Measurements from ENCODE around the gene OR8D4. TPM values are rescaled to one million over a fixed set of nuclear protein-coding genes. Genes with fewer than 3 reads are reported as not detected.
A peak's percentile ranks its signal among the peaks of the same experiment; 100 is the strongest.

OR8D4 gene
- total and polyA plus RNA-seq, 5 donors, result 0.09 to 0.20 TPM; not detected in 3

- no peak for DNase-seq
- intact Hi-C loops (cut with DNase I), result no loop called here
- no peaks in the 10 kb centered on the region for H3K4me1 ChIP-seq (ENCODE audit: control insufficient read depth, insufficient read depth, low read length)
- H3K4me3 ChIP-seq (ENCODE audit: low read length), result no peak overlapping the region
- H3K9me3 ChIP-seq (ENCODE audit: control insufficient read depth, low read length), result no peaks in the 10 kb centered on the region
- H3K27ac ChIP-seq (ENCODE audit: low read length), result no peak overlapping the region
- H3K27me3 ChIP-seq (ENCODE audit: control insufficient read depth, insufficient read depth), result no peaks in the 10 kb centered on the region
- ATAC-seq, result no peak
- 50% methylated on average over 3 of the region's 3 CpGs for WGBS
These were observed 3.0 kb downstream of the OR8D4 start for GRCh38 chr11:123904932-123905331.

- H3K4me3 ChIP-seq (ENCODE audit: low read length), result no peak overlapping the region
- DNase-seq (no peak), ATAC-seq (no peak)
- H3K9me3 ChIP-seq (ENCODE audit: control insufficient read depth, low read length), result no peaks in the 10 kb centered on the region
- intact Hi-C loops (cut with DNase I), result no loop called here
- H3K4me1 ChIP-seq (ENCODE audit: control insufficient read depth, insufficient read depth, low read length), result no peaks in the 10 kb centered on the region
- 40% methylated on average over 3 of the region's 3 CpGs for WGBS
- H3K27ac ChIP-seq (ENCODE audit: low read length), result no peak overlapping the region
- H3K27me3 ChIP-seq (ENCODE audit: control insufficient read depth, insufficient read depth), result no peaks in the 10 kb centered on the region
These were observed 3.9 kb downstream of the OR8D4 start for GRCh38 chr11:123905826-123906225.

GRCh38 chr11:123920943-123921342 lies 19.0 kb downstream of the OR8D4 start:
- 67% methylated on average over 3 of the region's 3 CpGs for WGBS

DNA sequence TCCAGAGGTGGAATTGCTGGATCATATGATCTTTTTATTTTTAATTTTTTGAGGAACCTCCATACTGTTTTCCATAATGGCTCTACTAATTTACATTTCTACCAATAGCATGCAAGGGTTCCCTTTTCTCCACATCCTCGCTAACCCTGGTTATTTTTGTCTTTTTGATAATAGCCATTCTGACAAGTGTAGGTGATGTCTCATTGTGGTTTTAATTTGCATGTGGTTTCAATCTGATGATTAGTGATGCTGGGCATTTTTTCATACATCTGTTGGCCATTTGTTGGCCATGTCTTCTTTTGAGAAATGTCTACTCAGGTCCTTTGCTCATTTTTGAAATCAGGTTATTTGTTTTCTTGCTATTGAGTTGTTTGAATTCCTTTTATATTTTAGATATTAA lies 22.1 kb downstream of the OR8D4 start:
- no peak for DNase-seq
- no peaks in the 10 kb centered on the region for H3K4me1 ChIP-seq (ENCODE audit: control insufficient read depth, insufficient read depth, low read length)
- 70% methylated on average over 1 of the region's 1 CpG for WGBS
- no peak overlapping the region for H3K4me3 ChIP-seq (ENCODE audit: low read length)
- H3K27me3 ChIP-seq (ENCODE audit: control insufficient read depth, insufficient read depth), result no peaks in the 10 kb centered on the region
- ATAC-seq, result no peak
- H3K9me3 ChIP-seq (ENCODE audit: control insufficient read depth, low read length), result no peaks in the 10 kb centered on the region
- intact Hi-C loops (cut with DNase I), result no loop called here
- H3K27ac ChIP-seq (ENCODE audit: low read length), result no peak overlapping the region

More at GRCh38 chr11:123920943-123921342, 19.0 kb downstream of the OR8D4 start:
- no peak for DNase-seq
- Histone ChIP-seq H3K27ac (ENCODE audit: low read length) (no peak overlapping the region), H3K4me1 (ENCODE audit: control insufficient read depth, insufficient read depth, low read length) (no peaks in the 10 kb centered on the region), H3K9me3 (ENCODE audit: control insufficient read depth, low read length) (no peaks in the 10 kb centered on the region), H3K4me3 (ENCODE audit: low read length) (no peak overlapping the region), H3K27me3 (ENCODE audit: control insufficient read depth, insufficient read depth) (no peaks in the 10 kb centered on the region)
- ATAC-seq, result peak in 1 of 2 donors; percentile 42
- intact Hi-C loops (cut with DNase I), result no loop called here

- 77% methylated on average over 1 of the region's 1 CpG for WGBS
- no peaks in the 10 kb centered on the region for H3K27me3 ChIP-seq (ENCODE audit: control insufficient read depth, insufficient read depth)
- H3K4me3 ChIP-seq (ENCODE audit: low read length), result no peak within 1 kb of the TSS
- no peak for DNase-seq
- ATAC-seq, result no peak
- no peak within 1 kb of the TSS for H3K27ac ChIP-seq (ENCODE audit: low read length)
- no peaks in the 10 kb centered on the region for H3K9me3 ChIP-seq (ENCODE audit: control insufficient read depth, low read length)
- no peaks in the 10 kb centered on the region for H3K4me1 ChIP-seq (ENCODE audit: control insufficient read depth, insufficient read depth, low read length)
- intact Hi-C loops (cut with DNase I), result no loop called here
These were observed 37.4 kb downstream of the OR8D4 start, which contains the start of gene OR4D5 for GRCh38 chr11:123939317-123939716. TSS of gene OR4D5 (plus strand) at chr11:123939617. CDS start at chr11:123939617, 0 bp downstream.

- H3K4me1 ChIP-seq (ENCODE audit: control insufficient read depth, insufficient read depth, low read length), result no peaks in the 10 kb centered on the region
- intact Hi-C loops (cut with DNase I), result no loop called here
- H3K27ac ChIP-seq (ENCODE audit: low read length), result no peak overlapping the region
- ATAC-seq (no peak), DNase-seq (no peak)
- no peaks in the 10 kb centered on the region for H3K9me3 ChIP-seq (ENCODE audit: control insufficient read depth, low read length)
- no peaks in the 10 kb centered on the region for H3K27me3 ChIP-seq (ENCODE audit: control insufficient read depth, insufficient read depth)
- WGBS, result 91% methylated on average over 4 of the region's 4 CpGs
- H3K4me3 ChIP-seq (ENCODE audit: low read length), result no peak overlapping the region
These were observed 40.4 kb downstream of the OR8D4 start for GRCh38 chr11:123942413-123942812.

- Histone ChIP-seq H3K9me3 (ENCODE audit: control insufficient read depth, low read length) (no peaks in the 10 kb centered on the region), H3K4me1 (ENCODE audit: control insufficient read depth, insufficient read depth, low read length) (no peaks in the 10 kb centered on the region), H3K27ac (ENCODE audit: low read length) (no peak within 1 kb of the TSS), H3K4me3 (ENCODE audit: low read length) (no peak within 1 kb of the TSS), H3K27me3 (ENCODE audit: control insufficient read depth, insufficient read depth) (no peaks in the 10 kb centered on the region)
- DNase-seq (no peak), ATAC-seq (no peak)
- 88% methylated on average over 3 of the region's 3 CpGs for WGBS
- intact Hi-C loops (cut with DNase I), result no loop called here
These were observed 41.8 kb downstream of the OR8D4 start, which contains the start of gene OR6T1 for GRCh38 chr11:123943738-123944137. TSS of gene OR6T1 (minus strand) at chr11:123943838. CDS start at chr11:123943838, 0 bp downstream.

DNA sequence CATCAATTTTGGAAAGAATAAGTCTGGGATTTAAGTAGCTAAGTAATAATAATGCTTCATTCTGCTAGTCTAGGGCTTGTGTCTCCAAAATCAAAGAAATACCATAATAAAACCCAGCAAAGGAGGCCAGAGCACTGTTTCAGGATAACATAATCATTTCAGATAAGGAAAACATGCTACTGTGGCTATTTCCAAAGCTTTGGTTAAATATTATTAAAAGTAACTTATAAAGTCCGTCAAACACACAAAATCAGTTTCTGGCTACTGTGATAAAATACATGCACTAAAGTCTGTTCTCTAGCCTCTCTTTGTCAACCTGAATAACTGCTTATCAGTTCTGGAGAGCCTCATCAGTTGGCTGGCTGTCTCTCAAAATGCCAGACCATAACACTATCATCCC lies 43.2 kb downstream of the OR8D4 start:
- Histone ChIP-seq H3K9me3 (ENCODE audit: control insufficient read depth, low read length) (no peaks in the 10 kb centered on the region), H3K27me3 (ENCODE audit: control insufficient read depth, insufficient read depth) (no peaks in the 10 kb centered on the region), H3K4me3 (ENCODE audit: low read length) (no peak overlapping the region), H3K4me1 (ENCODE audit: control insufficient read depth, insufficient read depth, low read length) (no peaks in the 10 kb centered on the region), H3K27ac (ENCODE audit: low read length) (no peak overlapping the region)
- DNase-seq (no peak), ATAC-seq (no peak)
- 25% methylated on average over 1 of the region's 1 CpG for WGBS
- intact Hi-C loops (cut with DNase I), result no loop called here

DNA sequence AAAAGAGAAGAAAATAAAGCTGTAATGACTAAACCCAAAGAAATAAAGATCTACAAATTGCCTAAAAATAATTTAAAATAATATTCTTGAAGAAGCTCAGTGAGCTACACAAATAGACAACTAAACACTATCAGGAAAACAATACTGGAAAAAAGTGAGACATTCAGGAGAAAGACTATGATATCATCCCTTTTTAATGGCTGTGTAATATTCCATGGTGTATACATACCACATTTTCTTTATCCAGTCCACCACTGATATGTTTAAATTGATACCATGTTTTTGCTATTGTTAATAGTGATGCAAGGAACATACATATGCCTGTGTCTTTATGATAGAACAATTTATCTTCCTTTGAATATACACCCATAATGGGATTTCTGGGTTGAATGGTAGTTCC lies 54.8 kb downstream of the OR8D4 start:
- no peak for ATAC-seq
- H3K4me1 ChIP-seq (ENCODE audit: control insufficient read depth, insufficient read depth, low read length), result no peaks in the 10 kb centered on the region
- DNase-seq, result no peak
- intact Hi-C loops (cut with DNase I), result no loop called here
- H3K27ac ChIP-seq (ENCODE audit: low read length), result no peak overlapping the region
- no peak overlapping the region for H3K4me3 ChIP-seq (ENCODE audit: low read length)
- no peaks in the 10 kb centered on the region for H3K27me3 ChIP-seq (ENCODE audit: control insufficient read depth, insufficient read depth)
- H3K9me3 ChIP-seq (ENCODE audit: control insufficient read depth, low read length), result no peaks in the 10 kb centered on the region

Other genes with a start within 250 kb of the OR8D4 start
- under 1 TPM; 0.20 to 0.91 (median 0.57) TPM for gene SCN3B, start 247.5 kb upstream of the OR8D4 start, total RNA-seq
- 0.41 TPM for gene SCN3B, start 247.5 kb upstream of the OR8D4 start, polyA plus RNA-seq
- 1 to 10 TPM; 4.1 to 7.1 (median 5.4) TPM for gene ZNF202, start 160.5 kb upstream of the OR8D4 start, total RNA-seq
- gene ZNF202, start 160.5 kb upstream of the OR8D4 start, polyA plus RNA-seq, result 2.5 TPM
- gene OR6X1, start 147.6 kb upstream of the OR8D4 start, total RNA-seq, result not detected
- not detected for gene OR6X1, start 147.6 kb upstream of the OR8D4 start, polyA plus RNA-seq
- gene OR6M1, start 95.8 kb upstream of the OR8D4 start, total RNA-seq, result not detected
- not detected for gene OR6M1, start 95.8 kb upstream of the OR8D4 start, polyA plus RNA-seq
- not detected for gene TMEM225, start 16.5 kb upstream of the OR8D4 start, total RNA-seq
- gene TMEM225, start 16.5 kb upstream of the OR8D4 start, polyA plus RNA-seq, result not detected
- under 1 TPM in 1 of 4 donors, not detected in 3; 0.20 TPM for gene OR4D5, start 37.5 kb downstream of the OR8D4 start, total RNA-seq
- not detected for gene OR4D5, start 37.5 kb downstream of the OR8D4 start, polyA plus RNA-seq
- not detected for gene OR6T1, start 41.7 kb downstream of the OR8D4 start, total RNA-seq
- not detected for gene OR6T1, start 41.7 kb downstream of the OR8D4 start, polyA plus RNA-seq
- gene OR10S1, start 75.6 kb downstream of the OR8D4 start, total RNA-seq, result not detected
- gene OR10S1, start 75.6 kb downstream of the OR8D4 start, polyA plus RNA-seq, result not detected
- not detected for gene OR10G6, start 93.0 kb downstream of the OR8D4 start, total RNA-seq
- not detected for gene OR10G6, start 93.0 kb downstream of the OR8D4 start, polyA plus RNA-seq
- not detected for gene OR10G4, start 110.8 kb downstream of the OR8D4 start, total RNA-seq
- gene OR10G4, start 110.8 kb downstream of the OR8D4 start, polyA plus RNA-seq, result not detected
- not detected for gene OR10G9, start 120.8 kb downstream of the OR8D4 start, total RNA-seq
- gene OR10G9, start 120.8 kb downstream of the OR8D4 start, polyA plus RNA-seq, result not detected
- gene OR10G8, start 124.6 kb downstream of the OR8D4 start, total RNA-seq, result not detected
- gene OR10G8, start 124.6 kb downstream of the OR8D4 start, polyA plus RNA-seq, result not detected
- gene OR10G7, start 139.2 kb downstream of the OR8D4 start, total RNA-seq, result not detected
- not detected for gene OR10G7, start 139.2 kb downstream of the OR8D4 start, polyA plus RNA-seq
- 1 to 10 TPM; 4.3 to 7.1 (median 6.2) TPM for gene VWA5A, start 213.3 kb downstream of the OR8D4 start, total RNA-seq
- gene VWA5A, start 213.3 kb downstream of the OR8D4 start, polyA plus RNA-seq, result 3.1 TPM

Data from right cardiac atrium (tissue), 5 donors.